ENCODE data around the gene TAC3. TPM values are rescaled to one million over a fixed set of nuclear protein-coding genes. Genes with fewer than 3 reads are reported as not detected.
A peak's percentile ranks its signal among the peaks of the same experiment; 100 is the strongest.
"Not testable (repeated sequence)": the region's sequence is repeated elsewhere in the genome, so short reads cannot be mapped to it uniquely, and the experiment has no call there.

The TAC3 gene
- total RNA-seq, 4 donors from 2014 or later, result 9.6 to 13.8 (median 9.9) TPM; not detected in 1

GRCh38 chr12:56989861-56990610 is 26.3 kb downstream of the TAC3 start:
- H3K36me3 ChIP-seq, result no peaks in the 10 kb centered on the region
- H3K27me3 ChIP-seq, result no peaks in the 10 kb centered on the region
- peaks cover 0 to 20% (median 0%) of the 10 kb centered on the region in 4 donors for H3K4me1 ChIP-seq
- DNase-seq, result no peak
- H3K27ac ChIP-seq, result no peak overlapping the region
- H3K4me3 ChIP-seq, result no peak overlapping the region
- H3K9me3 ChIP-seq, result no peaks in the 10 kb centered on the region
- no peak for TF ChIP-seq POLR2A (IDR thresholded peaks at IDR 0.05)
- TF ChIP-seq CTCF (IDR thresholded peaks at IDR 0.05), result no peak

GRCh38 chr12:56988207-56988739 is 28.1 kb downstream of the TAC3 start:
- H3K27ac ChIP-seq, result no peak overlapping the region
- H3K9me3 ChIP-seq, result no peaks in the 10 kb centered on the region
- H3K36me3 ChIP-seq, result no peaks in the 10 kb centered on the region
- TF ChIP-seq POLR2A (IDR thresholded peaks at IDR 0.05), result no peak
- no peak for TF ChIP-seq CTCF (IDR thresholded peaks at IDR 0.05)
- no peak overlapping the region for H3K4me3 ChIP-seq
- H3K27me3 ChIP-seq, result no peaks in the 10 kb centered on the region
- peaks cover 0 to 20% (median 0%) of the 10 kb centered on the region in 4 donors for H3K4me1 ChIP-seq
- DNase-seq, result no peak

DNA sequence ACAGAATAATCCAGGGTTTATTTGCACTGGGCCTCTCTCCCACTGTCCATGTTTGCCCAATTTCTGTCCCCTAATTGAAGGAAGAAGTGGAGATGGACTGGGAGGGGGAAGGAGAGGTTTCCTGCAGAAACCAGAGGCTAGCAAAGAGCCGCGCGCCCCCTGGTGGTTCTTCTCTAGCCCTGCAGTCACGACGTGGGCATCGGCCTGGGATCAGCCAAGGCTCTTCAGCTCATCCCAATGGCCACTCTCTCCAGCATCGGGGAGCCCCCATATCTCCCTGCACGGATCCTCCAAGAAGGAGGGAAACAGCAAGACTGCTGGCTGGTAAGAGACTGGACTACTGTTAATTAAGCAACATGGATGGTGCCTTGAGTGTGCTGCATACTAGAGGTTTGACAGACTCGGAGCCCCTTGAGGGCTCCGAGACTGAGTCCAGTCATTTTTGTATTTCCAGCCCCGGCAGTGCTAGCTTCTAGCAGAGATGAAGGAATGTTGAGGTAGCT is 28.7 kb downstream of the TAC3 start:
- Histone ChIP-seq H3K27ac (no peak overlapping the region), H3K36me3 (no peaks in the 10 kb centered on the region), H3K4me3 (no peak overlapping the region), H3K9me3 (no peaks in the 10 kb centered on the region), H3K27me3 (no peaks in the 10 kb centered on the region), H3K4me1 (peaks cover 0 to 20% (median 0%) of the 10 kb centered on the region in 4 donors)
- TF ChIP-seq POLR2A (IDR thresholded peaks at IDR 0.05), result no peak
- peak; percentile 86 to 95 (median 87) for TF ChIP-seq CTCF (IDR thresholded peaks at IDR 0.05)
- peak; percentile 66 to 87 (median 84) for DNase-seq

GRCh38 chr12:56987011-56987410 is 29.3 kb downstream of the TAC3 start:
- no peaks in the 10 kb centered on the region for H3K36me3 ChIP-seq
- H3K4me1 ChIP-seq, result peaks cover 0 to 20% (median 0%) of the 10 kb centered on the region in 4 donors
- no peak for TF ChIP-seq POLR2A (IDR thresholded peaks at IDR 0.05)
- no peak for TF ChIP-seq CTCF (IDR thresholded peaks at IDR 0.05)
- no peaks in the 10 kb centered on the region for H3K27me3 ChIP-seq
- no peak overlapping the region for H3K27ac ChIP-seq
- no peak overlapping the region for H3K4me3 ChIP-seq
- DNase-seq, result no peak
- H3K9me3 ChIP-seq, result no peaks in the 10 kb centered on the region

DNA sequence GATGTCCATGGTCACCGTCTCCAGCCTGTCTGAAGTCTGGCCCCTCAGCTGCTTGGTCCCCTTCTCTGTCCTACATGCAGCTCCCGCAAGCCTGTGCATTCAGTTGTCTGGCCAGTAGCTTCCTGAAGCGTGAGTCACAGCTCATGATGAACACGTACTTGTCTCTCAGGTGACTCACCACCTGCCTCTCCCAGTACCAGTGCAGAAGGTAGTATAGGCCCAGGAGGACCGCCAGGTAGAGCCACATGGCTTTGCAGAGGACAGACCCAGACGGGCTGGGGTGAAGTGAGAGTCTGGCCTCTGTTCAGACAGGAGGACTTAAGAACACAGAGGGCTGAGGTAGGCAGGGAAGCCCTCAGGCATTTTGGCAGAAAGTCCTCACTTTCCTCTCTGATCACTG is 30.6 kb downstream of the TAC3 start:
- H3K4me1 ChIP-seq, H3K36me3 ChIP-seq, H3K9me3 ChIP-seq, H3K4me3 ChIP-seq, H3K27me3 ChIP-seq, H3K27ac ChIP-seq: not testable (repeated sequence)
- peak in 2 of 6 experiments; percentile 17 to 21 for TF ChIP-seq CTCF (IDR thresholded peaks at IDR 0.05)
- peak in 1 of 3 donors; percentile 81 for DNase-seq
